HG02938 (cell line): Measurements from ENCODE around the gene PITPNC1.
"Not testable (repeated sequence)": the region's sequence is repeated elsewhere in the genome, so short reads cannot be mapped to it uniquely, and the experiment has no call there.

Experiments used
- ATAC-seq: cut with Tn5 transposase; IDR thresholded peaks from one replicate; pipeline ENCODE4 v1.9.1; 2021; ENCODE audit warnings: mild to moderate bottlenecking, moderate library complexity; ENCODE audit not compliant: unreplicated experiment

PITPNC1 gene

GRCh38 chr17:67637901-67638641, 261.0 kb downstream of the PITPNC1 start:
- ATAC-seq, result no peak

- ATAC-seq, result no peak
Measured at GRCh38 chr17:67638871-67639270, 261.8 kb downstream of the PITPNC1 start.

GRCh38 chr17:67639555-67639954, 262.5 kb downstream of the PITPNC1 start:
- ATAC-seq, result no peak

- no peak for ATAC-seq
Measured at GRCh38 chr17:67639979-67640378, 262.9 kb downstream of the PITPNC1 start.

GRCh38 chr17:67642488-67642887, 265.4 kb downstream of the PITPNC1 start:
- no peak for ATAC-seq

GRCh38 chr17:67644061-67644460, 267.0 kb downstream of the PITPNC1 start:
- no peak for ATAC-seq

DNA sequence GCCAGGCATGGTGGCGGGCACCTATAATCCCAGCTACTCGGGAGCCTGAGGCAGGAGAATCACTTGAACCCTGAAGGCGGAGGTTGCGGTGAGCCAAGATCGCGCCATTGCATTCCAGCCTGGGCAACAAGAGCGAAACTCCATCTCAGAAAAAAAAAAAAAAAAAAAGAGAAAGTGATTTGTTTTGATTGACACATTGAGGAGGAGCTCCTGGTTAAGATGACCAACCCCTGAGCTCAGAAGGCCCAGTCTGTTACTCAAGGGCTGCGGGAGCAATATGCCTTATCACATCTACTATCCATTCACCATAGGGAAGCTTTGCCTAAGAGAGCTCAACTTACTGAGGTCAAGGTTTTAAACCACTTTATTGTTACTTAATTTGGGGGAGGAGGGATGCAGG, 268.1 kb downstream of the PITPNC1 start:
- ATAC-seq, result not testable (repeated sequence)

DNA sequence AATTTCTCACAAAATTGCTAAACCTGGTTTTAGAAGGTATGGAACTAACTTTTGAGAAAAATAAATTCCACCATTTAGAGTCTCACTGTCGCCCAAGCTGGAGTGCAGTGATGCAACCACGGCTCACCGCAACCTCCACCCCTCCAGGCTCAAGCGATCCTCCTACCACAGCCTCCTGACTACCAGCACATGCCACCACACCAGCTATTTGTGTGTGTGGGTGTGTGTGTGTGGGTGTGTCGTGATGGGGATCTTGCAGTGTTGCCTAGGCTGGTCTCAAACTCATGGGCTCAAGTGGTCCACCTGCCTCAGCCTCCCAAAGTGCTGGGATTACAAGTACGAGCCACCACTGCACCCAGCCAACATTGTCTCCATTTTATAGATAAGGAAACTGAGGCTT, 269.4 kb downstream of the PITPNC1 start:
- ATAC-seq, result no peak

DNA sequence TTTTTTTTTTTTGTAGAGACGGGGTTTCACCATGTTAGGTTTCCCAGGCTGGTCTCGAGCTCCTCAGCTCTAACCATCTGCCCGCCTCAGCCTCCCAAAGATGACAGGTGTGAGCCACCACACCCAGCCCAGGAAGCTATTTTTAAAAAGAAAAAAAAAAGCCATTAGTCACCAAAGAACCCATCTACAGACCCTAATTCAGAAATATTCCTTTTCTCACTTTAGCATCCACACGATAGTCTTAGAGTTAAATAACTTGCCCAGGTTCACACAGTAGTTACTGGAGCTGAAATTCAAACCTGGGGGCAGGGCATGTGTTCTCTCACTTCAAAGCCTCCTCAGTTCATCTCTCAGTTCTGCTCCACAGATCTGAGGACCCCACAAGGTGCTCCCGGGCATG, 270.4 kb downstream of the PITPNC1 start:
- ATAC-seq, result no peak

DNA sequence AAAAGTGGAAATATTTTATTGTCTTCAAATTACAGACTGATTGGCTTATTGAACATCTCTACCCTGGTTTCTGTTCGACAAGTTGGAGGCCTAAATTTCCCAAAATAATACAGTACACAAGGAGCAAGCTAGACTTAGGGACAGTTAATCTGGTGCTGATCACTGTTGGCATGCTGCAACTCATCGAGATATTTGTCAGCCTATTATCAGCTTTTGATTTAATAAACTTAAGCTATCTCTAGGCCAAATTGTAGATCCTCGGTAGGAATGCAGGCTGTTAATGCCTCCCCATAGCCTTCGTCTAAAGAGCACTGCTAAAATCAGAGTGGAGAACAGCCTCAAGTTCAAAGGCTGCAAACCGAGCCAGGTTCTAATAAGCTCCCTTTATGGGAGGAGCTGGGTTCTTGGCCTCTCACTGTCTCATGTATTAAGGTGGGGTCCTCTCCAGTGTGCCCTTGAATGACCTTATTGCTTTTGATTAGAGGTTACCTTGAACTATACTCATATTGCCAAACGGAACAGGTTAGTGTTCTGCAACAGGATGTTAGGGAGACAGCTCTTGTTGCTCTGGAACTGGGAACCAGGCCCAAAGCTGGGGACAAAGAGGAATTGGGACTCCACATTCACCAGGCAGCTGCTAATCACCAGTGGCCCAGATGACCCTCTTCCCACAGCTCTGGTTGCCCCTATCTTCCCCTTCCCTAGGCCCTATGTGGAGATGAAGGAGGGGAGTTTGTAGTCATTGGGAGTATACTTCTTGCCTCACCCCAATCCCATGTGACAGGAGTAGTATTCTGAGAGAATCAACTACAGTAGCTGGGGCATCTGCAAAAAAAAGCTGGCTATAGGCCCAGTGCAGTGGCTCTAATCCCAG, 271.2 kb downstream of the PITPNC1 start:
- no peak for ATAC-seq

DNA sequence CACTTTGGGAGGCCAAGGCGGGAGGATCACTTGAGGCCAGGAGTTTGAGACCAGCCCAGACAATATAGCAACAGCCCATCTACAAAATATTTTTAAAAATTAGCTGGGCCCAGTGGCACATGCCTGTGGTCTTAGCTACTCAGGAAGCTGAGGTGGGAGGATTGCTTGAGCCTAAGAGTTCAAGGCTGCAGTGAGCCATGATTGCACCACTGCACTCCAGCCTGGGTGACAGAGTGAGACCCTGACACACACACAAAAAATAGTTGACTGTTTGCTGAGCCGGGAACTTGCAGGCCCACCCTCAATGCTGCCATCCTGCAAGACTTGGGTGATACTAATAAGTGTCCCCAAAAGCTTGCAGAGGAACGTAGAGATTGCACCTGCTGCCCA, 271.8 kb downstream of the PITPNC1 start:
- ATAC-seq, result not testable (repeated sequence)

GRCh38 chr17:67649891-67650290, 272.8 kb downstream of the PITPNC1 start:
- no peak for ATAC-seq

DNA sequence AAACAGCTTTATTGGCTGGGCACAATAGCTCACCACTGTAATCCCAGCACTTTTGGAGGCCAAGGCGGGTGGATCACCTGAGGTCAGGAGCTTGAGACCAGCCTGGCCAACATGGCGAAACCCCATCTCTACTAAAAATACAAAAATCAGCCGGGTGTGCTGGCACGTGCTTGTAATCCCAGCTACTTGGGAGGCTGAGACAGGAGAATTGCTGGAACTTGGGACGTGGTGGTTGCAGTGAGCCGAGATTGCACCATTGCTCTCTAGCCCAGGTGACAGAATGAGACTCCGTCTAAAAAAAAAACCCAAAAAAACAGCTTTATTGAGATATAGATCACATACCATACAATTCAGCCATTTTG, 274.1 kb downstream of the PITPNC1 start:
- ATAC-seq, result not testable (repeated sequence)

DNA sequence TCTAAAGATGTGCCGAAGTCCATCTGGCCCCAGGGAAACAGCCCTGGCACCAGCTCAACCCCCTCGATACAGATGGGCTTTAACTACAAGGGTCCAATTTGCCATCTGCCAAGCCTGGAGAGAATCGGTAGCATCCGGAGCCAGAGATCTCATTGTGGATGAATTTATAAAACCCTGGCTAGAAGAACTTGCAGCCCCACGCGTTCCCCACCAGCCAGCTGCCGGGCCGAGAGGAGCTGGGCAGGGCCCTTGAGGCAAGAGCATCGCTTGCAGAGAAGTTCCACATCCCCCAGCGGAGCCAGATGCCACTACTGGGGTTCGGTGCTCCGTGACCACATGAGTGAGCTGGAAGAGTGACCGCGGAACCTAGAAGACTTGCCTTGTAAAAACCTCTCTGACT, 275.4 kb downstream of the PITPNC1 start:
- ATAC-seq, result no peak

DNA sequence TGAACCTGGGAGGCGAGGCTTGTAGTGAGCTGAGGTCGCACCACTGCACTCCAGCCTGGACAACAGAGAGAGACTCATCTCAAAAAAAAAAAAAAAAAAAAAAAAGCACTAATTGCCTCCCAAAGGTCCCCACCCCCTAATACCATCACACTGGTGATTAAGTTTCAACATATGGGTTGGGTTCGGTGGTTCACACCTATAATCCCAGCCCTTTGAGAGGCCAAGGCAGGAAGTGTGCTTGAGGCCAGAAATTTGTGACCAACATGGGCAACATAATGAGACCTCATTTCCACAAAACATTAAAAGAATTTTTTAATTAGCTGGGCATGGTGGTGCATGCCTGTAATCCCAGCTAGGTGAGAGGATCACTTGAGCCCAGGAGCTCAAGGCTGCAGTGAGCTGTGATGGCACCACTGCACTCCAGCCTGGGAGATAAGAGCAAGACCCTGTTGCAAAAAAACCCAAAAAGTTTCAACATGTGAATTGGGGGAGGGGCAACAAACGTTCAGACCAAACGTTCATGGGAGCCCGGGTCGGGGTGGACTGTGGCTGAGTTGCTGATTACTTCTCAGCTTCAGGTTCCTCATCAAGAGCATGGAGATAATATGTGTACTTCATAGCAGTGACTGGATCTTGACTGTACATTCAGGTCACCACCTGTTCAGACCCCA, 278.5 kb downstream of the PITPNC1 start:
- ATAC-seq, result no peak

DNA sequence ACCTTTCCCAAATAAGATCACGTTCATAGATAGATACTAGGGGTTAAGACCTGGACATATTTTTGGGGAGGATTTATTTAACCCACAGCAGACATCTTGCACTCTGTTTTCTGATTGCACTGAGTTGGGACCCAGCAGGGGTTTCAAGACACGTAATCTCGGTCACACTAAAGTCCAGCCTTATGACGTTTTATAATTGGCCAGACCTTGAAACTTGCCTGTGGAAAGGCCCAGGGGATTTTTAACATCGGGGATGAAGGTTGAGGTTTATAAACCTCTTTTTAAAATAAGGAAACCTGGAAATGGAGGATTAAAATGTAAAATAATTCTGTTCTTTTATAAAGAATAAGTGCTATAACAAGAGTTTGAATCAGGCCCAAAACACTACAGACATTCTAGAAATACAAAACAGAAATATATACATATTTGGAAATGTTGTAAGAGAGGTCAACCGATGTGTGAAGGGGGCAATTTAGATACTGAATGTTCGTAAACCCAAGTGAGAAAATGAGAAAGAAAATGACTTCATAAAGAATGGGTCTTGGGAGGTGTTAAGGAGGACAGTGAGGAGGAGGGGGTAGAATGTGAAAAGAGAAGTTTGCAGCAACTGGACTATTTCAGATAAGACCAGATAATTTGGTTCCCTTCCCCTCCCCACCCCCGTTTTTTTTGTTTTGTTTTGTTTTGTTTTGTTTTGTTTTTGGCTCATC, 279.6 kb downstream of the PITPNC1 start:
- ATAC-seq, result no peak

- ATAC-seq, result no peak
Measured at GRCh38 chr17:67657596-67657995, 280.5 kb downstream of the PITPNC1 start.

DNA sequence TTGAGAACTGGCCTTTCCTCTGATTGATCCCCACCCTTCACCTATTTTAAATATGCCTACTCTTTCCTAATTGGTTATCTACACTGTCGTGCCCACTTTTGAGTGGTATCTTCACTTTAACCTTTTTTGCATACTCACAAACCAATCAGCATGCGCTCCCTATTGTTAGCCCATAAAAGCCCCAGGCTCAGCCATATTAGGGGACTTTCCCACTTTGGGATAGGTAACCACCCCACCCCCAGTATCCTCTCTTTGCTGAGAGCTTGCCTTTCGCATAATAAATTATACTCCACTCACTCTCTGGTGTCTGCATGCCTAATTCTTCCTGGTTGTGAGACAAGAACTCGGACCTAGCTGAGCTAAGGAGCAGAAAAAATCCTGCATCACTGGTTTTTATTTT, 281.2 kb downstream of the PITPNC1 start:
- ATAC-seq, result no peak

DNA sequence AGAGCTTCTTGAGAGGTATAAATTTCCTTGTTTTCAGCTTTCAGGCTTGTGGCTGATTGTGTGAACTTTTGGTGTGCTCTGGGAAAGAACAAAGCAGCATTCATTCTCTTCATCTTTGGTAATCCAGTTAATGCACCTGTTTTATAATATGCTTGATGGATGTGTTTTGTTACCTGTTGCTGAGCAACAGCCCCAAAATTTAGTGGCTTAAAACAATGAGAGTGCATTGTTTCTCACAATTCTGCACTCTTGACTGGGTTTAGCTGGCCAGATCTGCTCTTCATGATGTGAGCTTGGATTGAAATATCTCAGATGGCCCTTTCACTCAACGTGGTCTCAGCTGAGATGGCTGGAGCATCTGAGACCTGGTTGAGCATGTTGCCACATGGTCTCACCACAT, 281.9 kb downstream of the PITPNC1 start:
- ATAC-seq, result no peak

DNA sequence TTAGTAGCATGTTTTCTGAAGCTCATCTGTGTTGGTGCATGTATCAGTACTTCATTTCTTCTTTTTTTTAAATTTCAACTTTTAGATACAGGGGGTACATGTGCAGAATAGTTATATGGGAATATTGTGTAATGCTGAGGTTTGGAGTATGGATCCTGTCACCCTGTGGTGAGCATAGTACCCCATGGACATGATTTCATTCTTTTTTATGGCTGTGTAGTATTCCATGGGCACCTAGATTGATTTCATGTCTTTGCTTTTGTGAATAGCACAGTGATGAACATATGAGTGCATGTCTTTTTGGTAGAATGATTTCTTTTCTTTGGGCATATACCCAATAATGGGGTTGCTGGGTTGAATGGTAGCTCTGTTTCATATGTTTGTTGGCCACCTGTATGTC, 285.6 kb downstream of the PITPNC1 start:
- no peak for ATAC-seq

DNA sequence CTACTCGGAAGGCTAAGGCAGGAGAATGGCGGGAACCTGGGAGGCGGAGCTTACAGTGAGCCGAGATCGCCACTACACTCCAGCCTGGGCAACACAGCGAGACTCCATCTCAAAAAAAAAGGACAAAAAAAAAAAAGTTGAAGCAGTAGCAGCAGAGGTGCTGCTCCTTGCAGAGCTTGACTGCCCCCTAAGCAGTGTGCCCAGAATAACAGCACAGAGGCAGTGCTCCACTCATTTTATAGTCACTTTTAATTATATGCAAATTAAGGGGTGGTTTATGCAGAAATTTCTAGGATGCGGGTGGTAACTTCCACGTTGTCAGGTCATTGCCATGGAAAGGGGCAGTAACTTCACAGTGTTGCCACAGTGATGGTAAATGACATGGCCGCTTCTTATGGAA, 286.4 kb downstream of the PITPNC1 start:
- no peak for ATAC-seq
